Measurements from ENCODE around the gene HTRA2. TPM values are rescaled to one million over a fixed set of nuclear protein-coding genes. Genes with fewer than 3 reads are reported as not detected.
"Not testable (repeated sequence)": the region's sequence is repeated elsewhere in the genome, so short reads cannot be mapped to it uniquely, and the experiment has no call there.

The HTRA2 gene
- 70.3 and 71.4 TPM in 2 replicates for total RNA-seq (2014; rRNA removed; shearing (Covaris generic))

DNA sequence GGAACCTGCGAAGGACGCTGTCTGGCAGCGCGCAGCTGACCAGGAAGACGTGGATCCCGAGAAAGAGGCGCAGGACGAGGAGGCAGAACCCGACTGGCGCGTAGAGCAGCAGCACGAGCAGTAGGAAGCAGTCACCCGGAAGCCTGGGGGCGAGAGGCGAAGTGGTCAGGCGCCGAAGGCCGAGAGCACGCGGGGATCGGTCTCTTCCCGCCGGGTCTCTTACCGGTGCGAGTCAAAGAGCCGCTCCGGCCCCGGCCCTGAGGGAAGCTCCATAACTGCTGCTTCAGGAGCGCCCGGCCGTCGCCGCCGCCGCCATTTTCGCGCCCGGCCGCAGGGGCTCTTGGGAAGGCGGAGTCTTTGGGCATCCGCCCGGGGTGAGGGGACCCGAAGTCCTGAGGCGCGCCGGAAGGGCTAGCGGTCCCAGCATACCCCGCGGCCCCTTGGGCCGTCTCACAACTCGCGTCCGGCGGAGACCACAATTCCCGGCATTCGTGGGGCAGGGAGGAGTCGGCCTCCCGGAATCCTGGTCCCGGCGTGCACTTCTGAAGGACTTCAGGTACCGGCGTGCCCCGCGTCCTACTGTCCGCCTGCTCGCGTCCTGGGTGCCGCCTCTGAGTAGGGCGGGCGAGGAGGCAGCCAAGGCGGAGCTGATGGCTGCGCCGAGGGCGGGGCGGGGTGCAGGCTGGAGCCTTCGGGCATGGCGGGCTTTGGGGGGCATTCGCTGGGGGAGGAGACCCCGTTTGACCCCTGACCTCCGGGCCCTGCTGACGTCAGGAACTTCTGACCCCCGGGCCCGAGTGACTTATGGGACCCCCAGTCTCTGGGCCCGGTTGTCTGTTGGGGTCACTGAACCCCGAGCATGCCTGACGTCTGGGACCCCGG, at the start of gene HTRA2, which contains the start of gene AUP1:
TSS of gene HTRA2 (plus strand) at position 577 of the 882 bp plus-strand sequence. CDS start at position 651, 74 bp downstream.
TSS of gene AUP1 (minus strand) at position 350 of the 882 bp plus-strand sequence. CDS start at position 273, 77 bp downstream.
- DNase-seq (ENCODE audit: low read depth), result peak; percentile 99

GRCh38 chr2:74481431-74481830, 48.3 kb upstream of the HTRA2 start:
- no peak for DNase-seq (ENCODE audit: low read depth)

DNA sequence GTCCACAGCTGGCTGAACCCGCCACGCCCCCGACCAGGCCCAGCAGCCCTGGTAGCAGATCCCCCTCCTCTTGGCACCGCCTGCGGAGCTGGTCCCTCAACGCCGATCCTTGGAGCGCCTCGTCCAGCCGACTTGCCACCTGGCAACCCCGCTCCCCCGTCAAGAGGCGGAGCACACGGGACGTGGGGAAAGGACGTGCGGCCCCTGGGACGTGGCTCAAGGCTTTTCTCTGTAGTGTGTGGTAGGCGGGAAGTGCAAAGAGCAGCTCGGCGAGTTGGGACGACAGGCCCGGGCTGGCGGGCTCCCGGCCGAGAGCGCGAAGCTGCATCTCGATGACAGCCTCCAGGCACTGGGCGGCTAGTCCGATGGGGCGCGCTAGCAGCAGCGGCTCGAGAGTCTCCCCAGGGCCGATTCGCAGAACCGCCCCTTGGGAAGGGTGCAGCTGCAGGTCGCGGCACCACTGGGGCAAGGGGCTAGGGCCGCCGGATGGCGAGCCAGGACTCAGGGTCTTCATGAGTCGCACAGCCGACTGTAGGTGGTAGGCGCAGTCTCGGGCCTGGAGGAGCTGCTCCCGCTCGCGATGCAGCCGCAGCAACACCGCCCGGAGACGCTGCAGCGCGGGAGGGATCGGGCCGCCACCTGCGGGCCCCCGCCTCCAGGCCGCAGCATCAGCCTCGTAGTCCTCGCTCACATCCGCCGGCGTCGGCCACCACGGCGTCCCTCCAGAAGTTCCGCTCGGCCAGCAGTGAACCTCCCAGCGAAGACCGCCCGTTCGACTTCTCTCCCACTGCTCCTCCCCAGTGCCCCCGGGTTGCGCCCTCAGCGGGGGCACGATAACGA, 47.6 kb upstream of the HTRA2 start:
- DNase-seq (ENCODE audit: low read depth), result no peak

DNA sequence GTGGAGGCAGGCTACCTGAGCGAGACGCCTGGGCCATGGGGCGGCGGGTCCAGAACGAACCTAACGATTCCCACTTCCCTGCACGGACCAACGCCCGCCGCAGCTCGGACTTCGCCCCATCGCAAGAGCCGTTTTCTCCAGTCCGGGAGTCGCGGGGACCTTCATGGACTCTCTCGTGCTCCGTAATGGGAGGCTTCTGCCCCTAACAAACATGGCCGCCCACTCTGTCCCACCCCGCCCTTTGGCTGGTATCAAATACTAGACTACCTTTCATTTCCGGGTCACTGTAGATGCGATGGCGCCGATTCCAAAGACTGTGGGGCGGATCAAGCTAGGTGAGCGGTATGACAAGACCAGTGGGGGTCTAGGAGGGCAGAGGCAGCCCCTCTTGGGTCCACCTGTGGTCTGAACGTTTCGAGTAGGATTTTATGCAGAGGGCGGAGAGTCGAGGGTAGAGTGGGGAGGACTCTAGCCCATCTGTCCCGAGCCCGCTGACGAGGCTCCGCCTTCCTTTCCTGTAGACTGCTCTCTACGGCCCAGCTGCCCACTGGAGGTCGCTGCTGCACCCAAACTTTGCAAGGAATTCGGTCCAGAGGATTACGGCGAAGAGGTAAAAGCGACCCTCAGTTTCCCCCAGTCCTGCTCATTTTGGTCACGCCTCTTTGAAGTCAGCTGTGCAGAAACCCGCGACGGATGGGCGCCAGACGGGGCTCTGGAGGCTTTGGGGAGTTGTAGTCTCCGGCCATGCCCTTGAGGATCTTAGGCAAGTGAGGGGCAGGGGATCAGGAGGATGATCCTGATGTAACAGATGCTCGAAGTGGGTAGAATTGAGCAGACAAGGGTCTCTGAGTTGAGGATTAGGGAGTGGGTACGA, 46.7 kb upstream of the HTRA2 start, which contains the start of the genes CCDC142 and TTC31:
TSS of gene CCDC142 (minus strand) at position 198 of the 874 bp plus-strand sequence. CDS start at position 37, 161 bp downstream.
TSS of gene TTC31 (plus strand) at position 281 of the 874 bp plus-strand sequence. CDS start at position 296, 15 bp downstream.
- peak; percentile 95 for DNase-seq (ENCODE audit: low read depth)

DNA sequence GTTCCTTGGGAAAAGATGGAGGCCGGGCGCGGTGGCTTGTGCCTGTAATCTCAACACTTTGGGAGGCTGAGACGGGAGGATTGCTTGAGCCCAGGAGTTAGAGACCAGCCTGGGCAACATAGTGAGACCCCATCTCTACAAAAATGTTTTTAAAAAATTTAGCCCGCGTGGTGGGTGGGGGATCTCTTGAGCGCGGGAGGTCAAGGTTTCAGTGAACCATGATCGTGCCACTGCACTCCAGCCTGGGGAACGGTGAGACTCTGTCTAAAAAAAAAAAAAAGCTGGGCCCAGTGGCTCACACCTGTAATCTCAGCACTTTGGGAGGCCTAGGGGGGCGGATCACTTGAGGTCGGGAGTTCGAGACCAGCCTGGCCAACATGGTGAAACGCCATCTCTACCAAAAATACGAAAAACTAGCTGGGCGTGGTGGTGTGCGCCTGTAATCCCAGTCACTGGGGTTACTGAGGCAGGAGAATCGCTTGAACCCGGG, 46.0 kb upstream of the HTRA2 start:
- not testable (repeated sequence) for DNase-seq (ENCODE audit: low read depth)

DNA sequence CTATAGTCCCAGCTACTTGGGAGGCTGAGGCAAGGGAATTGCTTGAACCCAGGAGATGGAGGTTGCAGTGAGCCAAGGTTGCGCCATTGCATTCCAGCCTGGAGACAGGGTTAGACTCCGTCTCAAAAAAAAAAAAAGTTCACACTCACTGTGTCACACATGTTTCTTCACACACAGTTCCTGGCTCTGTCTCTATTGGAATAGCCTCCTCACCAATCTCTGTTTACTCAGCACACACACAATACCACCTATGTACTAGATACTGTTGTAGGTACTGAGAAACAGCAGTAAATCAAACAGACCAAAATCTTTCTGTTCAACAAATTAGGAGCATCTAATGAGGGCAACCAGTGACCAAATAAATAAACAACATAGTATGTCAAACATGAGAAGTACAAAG, 43.6 kb upstream of the HTRA2 start:
- no peak for DNase-seq (ENCODE audit: low read depth)

GRCh38 chr2:74488643-74489481, 40.9 kb upstream of the HTRA2 start:
- DNase-seq (ENCODE audit: low read depth), result no peak

GRCh38 chr2:74489906-74490305, 39.8 kb upstream of the HTRA2 start:
- no peak for DNase-seq (ENCODE audit: low read depth)

GRCh38 chr2:74491648-74492544, 37.8 kb upstream of the HTRA2 start:
- no peak for DNase-seq (ENCODE audit: low read depth)

DNA sequence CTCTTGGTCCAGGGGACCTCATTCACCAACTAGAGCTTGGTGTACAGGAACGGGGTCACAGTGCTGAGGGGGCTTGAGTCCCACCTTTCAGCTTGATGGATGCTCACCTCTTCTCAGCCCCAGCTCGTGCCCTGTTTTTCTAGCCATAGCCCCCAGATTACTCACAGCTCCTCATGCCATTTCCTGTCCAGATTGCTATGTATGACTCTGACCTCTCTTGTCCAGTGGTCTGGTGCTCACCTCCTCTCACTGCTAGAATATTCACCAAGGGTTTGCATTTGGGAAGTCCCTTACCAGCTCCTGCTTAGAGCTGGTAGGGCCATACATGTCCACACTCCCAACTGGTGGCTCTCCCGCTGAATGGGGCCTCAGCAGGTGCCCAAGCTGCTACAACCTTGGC, 36.2 kb upstream of the HTRA2 start:
- no peak for DNase-seq (ENCODE audit: low read depth)

DNA sequence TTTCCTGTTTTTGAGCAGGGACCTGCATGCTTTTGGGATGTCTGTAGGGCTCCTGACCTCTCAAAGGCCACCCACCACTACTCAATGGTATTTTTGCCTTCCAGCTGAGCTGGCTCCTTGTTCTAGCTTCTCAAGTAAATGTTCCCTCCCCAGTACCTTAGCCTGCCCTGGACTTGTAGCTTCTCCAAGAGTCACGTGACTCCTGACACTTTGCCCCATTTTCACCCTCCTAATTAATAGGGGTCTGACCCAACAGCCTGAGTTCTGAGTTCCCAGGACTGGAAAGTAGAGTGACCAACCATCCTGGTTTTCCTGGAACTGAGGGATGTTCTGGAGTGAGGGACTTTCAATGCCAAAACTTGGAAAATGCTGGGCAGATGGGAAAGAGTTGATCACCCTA, 34.3 kb upstream of the HTRA2 start:
- no peak for DNase-seq (ENCODE audit: low read depth)

GRCh38 chr2:74496997-74497776, 32.5 kb upstream of the HTRA2 start:
- no peak for DNase-seq (ENCODE audit: low read depth)

- no peak for DNase-seq (ENCODE audit: low read depth)
These were observed 31.8 kb upstream of the HTRA2 start for GRCh38 chr2:74497777-74498499.

GRCh38 chr2:74498500-74499266, 31.1 kb upstream of the HTRA2 start:
- DNase-seq (ENCODE audit: low read depth), result peak; percentile 61

- DNase-seq (ENCODE audit: low read depth), result no peak
These were observed 30.3 kb upstream of the HTRA2 start, which contains the start of gene LBX2 for GRCh38 chr2:74499267-74499939. Gene LBX2, minus strand, starts transcription at chr2:74499603. Its CDS starts 66 bp downstream, at chr2:74499537.
